8988T (cell line): ENCODE measurements around the gene KCTD13.
A peak's percentile ranks its signal among the peaks of the same experiment; 100 is the strongest.
"Not testable (repeated sequence)": the region's sequence is repeated elsewhere in the genome, so short reads cannot be mapped to it uniquely, and the experiment has no call there.

Experiments used
- DNase-seq: peaks from one replicate; pipeline ENCODE4 v3.0.0; 2011

KCTD13 gene

GRCh38 chr16:29906520-29907244 is 19.3 kb downstream of the KCTD13 start:
- no peak for DNase-seq

GRCh38 chr16:29905668-29906067 is 20.4 kb downstream of the KCTD13 start:
- no peak for DNase-seq

GRCh38 chr16:29904947-29905346 is 21.1 kb downstream of the KCTD13 start:
- DNase-seq = no peak

GRCh38 chr16:29903590-29903989 is 22.4 kb downstream of the KCTD13 start:
- no peak for DNase-seq

- no peak for DNase-seq
These were observed 24.4 kb downstream of the KCTD13 start for GRCh38 chr16:29901607-29901945.

GRCh38 chr16:29900888-29901606 is 25.0 kb downstream of the KCTD13 start:
- DNase-seq = no peak

- DNase-seq = peak; percentile 56
These were observed 25.7 kb downstream of the KCTD13 start, which contains the start of gene ASPHD1 for GRCh38 chr16:29900102-29900887. TSS of gene ASPHD1 (plus strand) at chr16:29900488. CDS start at chr16:29900972, 484 bp downstream.

- peak; percentile 69 for DNase-seq
These were observed 26.4 kb downstream of the KCTD13 start, which contains the start of gene SEZ6L2 for GRCh38 chr16:29899516-29900101. TSS of gene SEZ6L2 (minus strand) at chr16:29899550. CDS start at chr16:29899019, 531 bp downstream.

- DNase-seq = peak; percentile 53
These were observed 27.1 kb downstream of the KCTD13 start for GRCh38 chr16:29898804-29899515.

GRCh38 chr16:29898135-29898803 is 27.8 kb downstream of the KCTD13 start:
- DNase-seq = no peak

GRCh38 chr16:29897333-29897732 is 28.7 kb downstream of the KCTD13 start:
- DNase-seq = no peak

- DNase-seq = no peak
These were observed 29.2 kb downstream of the KCTD13 start for GRCh38 chr16:29896841-29897240.

- DNase-seq = no peak
These were observed 31.7 kb downstream of the KCTD13 start for GRCh38 chr16:29894352-29894751.

GRCh38 chr16:29893553-29893952 is 32.5 kb downstream of the KCTD13 start:
- no peak for DNase-seq

GRCh38 chr16:29892458-29892813 is 33.6 kb downstream of the KCTD13 start:
- no peak for DNase-seq

GRCh38 chr16:29891525-29892457 is 34.2 kb downstream of the KCTD13 start:
- no peak for DNase-seq

GRCh38 chr16:29889372-29889771 is 36.7 kb downstream of the KCTD13 start:
- DNase-seq = not testable (repeated sequence)

- no peak for DNase-seq
These were observed 42.0 kb downstream of the KCTD13 start for GRCh38 chr16:29883987-29884386.

- DNase-seq = no peak
These were observed 45.0 kb downstream of the KCTD13 start for GRCh38 chr16:29881050-29881449.

- DNase-seq = no peak
These were observed 47.9 kb downstream of the KCTD13 start for GRCh38 chr16:29878172-29878571.
